GM19023 (cell line): ENCODE results near the gene IDNK.

ENCODE experiments used
- ATAC-seq: cut with Tn5 transposase; IDR thresholded peaks from one replicate; pipeline ENCODE4 v1.9.1; 2021; ENCODE audit warnings: mild to moderate bottlenecking, moderate library complexity; ENCODE audit not compliant: unreplicated experiment

Gene IDNK

DNA sequence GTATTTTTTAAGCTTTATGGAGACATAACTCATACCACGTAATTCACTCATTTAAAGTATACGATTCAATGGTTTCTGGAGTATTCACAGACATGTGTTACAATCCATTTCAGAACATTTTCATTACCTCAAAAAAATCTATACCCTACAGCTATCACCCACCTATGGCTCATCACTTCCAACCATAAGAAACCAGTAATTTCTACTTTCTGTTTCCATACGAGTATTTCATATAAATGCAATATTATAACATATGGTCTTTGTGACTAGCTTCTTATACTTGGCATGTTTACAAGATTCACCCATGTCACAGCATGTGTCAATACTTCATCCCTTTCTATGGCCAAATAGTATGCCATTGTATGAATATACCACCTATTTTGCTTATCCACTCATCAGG, 66.0 kb downstream of the IDNK start:
- no peak for ATAC-seq

DNA sequence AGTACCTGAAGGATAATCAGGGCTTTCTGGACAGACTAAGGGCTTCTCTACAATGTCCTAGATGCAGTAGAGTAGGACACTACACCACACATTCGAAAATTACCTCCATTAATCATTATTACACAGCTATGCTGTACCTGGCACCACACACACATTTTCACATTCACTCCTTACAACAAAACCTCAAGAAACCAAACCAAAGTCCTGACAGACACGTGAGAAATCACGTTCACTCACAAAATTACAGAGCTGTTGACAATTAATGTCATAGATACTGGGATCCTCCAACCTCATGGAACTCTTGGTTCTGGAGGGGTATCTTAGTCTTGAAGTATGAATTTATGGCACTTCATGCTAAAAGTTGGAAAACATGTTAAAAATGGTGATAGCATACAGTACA, 68.5 kb downstream of the IDNK start:
- no peak for ATAC-seq
